Endothelial cell of umbilical vein (primary cell): ENCODE data around the gene HIP1R. TPM values are rescaled to one million over a fixed set of nuclear protein-coding genes. Genes with fewer than 3 reads are reported as not detected.

Experiments used
- BruUV-seq: library from RNA; stranded (reverse); fragments of 400-500 nt; replicated peaks from 2 replicates; lab custom pipeline; 2021; lab: Mats Ljungman, UMichigan
- CTCF ChIA-PET: fragments of 300-600, 350-600 bp; sonication (Branson Sonifier 250); formaldehyde crosslinking; loops from one replicate; lab custom pipeline; 2021; ENCODE audit warnings: antibody characterized with exemption, inconsistent platforms; lab: Charles Lee
- POLR2A ChIA-PET: fragments of 300-600, 350-600 bp; sonication (Branson Sonifier 250); formaldehyde crosslinking; loops from one replicate; lab custom pipeline; 2021; ENCODE audit warnings: antibody characterized with exemption, inconsistent platforms; lab: Charles Lee
- DNase-seq: peaks from one replicate; pipeline ENCODE4 v3.0.0-alpha.2; 2011; ENCODE audit warnings: low read depth, low spot score
- FAIRE-seq: peaks from 2 replicates; lab custom pipeline; 2011; peaks lifted over from hg19 to GRCh38; lab: Jason Lieb, UNC
- H2AFZ ChIP-seq: 2 replicates; pipeline ENCODE4 v1.6.0; 2012; ENCODE audit warnings: low read depth, low read length, control low read depth, inconsistent platforms
- H3K27ac ChIP-seq: 2 replicates; pipeline ENCODE4 v1.5.1; 2011; ENCODE audit warnings: low read depth, mild to moderate bottlenecking, control low read depth, low read length, moderate library complexity; ENCODE audit not compliant: insufficient read depth
- H3K27me3 ChIP-seq, 2 experiments: 2 replicates each; pipeline versions ENCODE4 v1.6.0 to v1.6.1; 2011; ENCODE audit warnings: low read length in 2 of 2, mixed read lengths in 1 of 2; ENCODE audit not compliant: control insufficient read depth in 2 of 2, insufficient read depth in 2 of 2
- H3K36me3 ChIP-seq, 2 experiments: 2 replicates in 1 of 2; 3 replicates in 1 of 2; pipeline ENCODE4 v1.5.1; 2011; ENCODE audit warnings: low read length in 2 of 2, mild to moderate bottlenecking in 1 of 2, moderate library complexity in 1 of 2; ENCODE audit not compliant: control insufficient read depth in 2 of 2, insufficient read depth in 2 of 2; ENCODE audit errors: extremely low read depth in 1 of 2
- H3K4me1 ChIP-seq: 3 replicates; pipeline ENCODE4 v1.5.1; 2011; ENCODE audit warnings: mild to moderate bottlenecking, low read length; ENCODE audit not compliant: control insufficient read depth, insufficient read depth; ENCODE audit errors: extremely low read depth
- H3K4me2 ChIP-seq: 2 replicates; pipeline ENCODE4 v1.6.1; 2011; ENCODE audit warnings: low read length, control low read depth, mixed read lengths; ENCODE audit not compliant: insufficient read depth
- H3K4me3 ChIP-seq, 3 experiments: fragments of 200-600 bp in 1 of 3; sonication (generic), shearing (Covaris generic) in 1 of 3; replicated peaks in 1 of 3; 2 replicates each; pipeline ENCODE4 v1.5.1; 2011 to 2016; ENCODE audit warnings: control low read depth in 3 of 3, low read length in 3 of 3, mild to moderate bottlenecking in 2 of 3, inconsistent platforms in 1 of 3, low read depth in 1 of 3, moderate library complexity in 1 of 3; ENCODE audit not compliant: insufficient read depth in 1 of 3
- H3K79me2 ChIP-seq: 2 replicates; pipeline ENCODE4 v1.6.0; 2012; ENCODE audit warnings: low read length, inconsistent platforms; ENCODE audit not compliant: control insufficient read depth, insufficient read depth
- H3K9ac ChIP-seq: replicated peaks from 2 replicates; pipeline ENCODE3; 2011; ENCODE audit warnings: low read length, control low read depth; ENCODE audit not compliant: insufficient read depth; ENCODE audit errors: extremely low read depth
- H3K9me1 ChIP-seq: replicated peaks from 3 replicates; pipeline ENCODE4 v1.6.0; 2011; ENCODE audit warnings: mild to moderate bottlenecking, low read length; ENCODE audit not compliant: control insufficient read depth, insufficient read depth; ENCODE audit errors: extremely low read depth
- H3K9me3 ChIP-seq: replicated peaks from 2 replicates; pipeline ENCODE4 v1.5.1; 2012; ENCODE audit warnings: low read length, inconsistent platforms; ENCODE audit not compliant: control insufficient read depth, insufficient read depth
- H4K20me1 ChIP-seq: replicated peaks from 2 replicates; pipeline ENCODE3; 2011; ENCODE audit warnings: mild to moderate bottlenecking, low read length; ENCODE audit not compliant: control insufficient read depth, insufficient read depth; ENCODE audit errors: extremely low read depth
- CTCF ChIP-seq, 2 donors: IDR thresholded peaks; 1 replicate in 1 of 2; 2 replicates in 1 of 2; pipeline ENCODE4 v1.5.1; 2011; ENCODE audit warnings: low read length in 2 of 2, mild to moderate bottlenecking in 2 of 2, moderate library complexity in 2 of 2, control low read depth in 1 of 2, inconsistent platforms in 1 of 2, low read depth in 1 of 2; ENCODE audit not compliant: insufficient read depth in 1 of 2; ENCODE audit errors: extremely low read depth in 1 of 2
- EZH2 ChIP-seq: IDR thresholded peaks from 2 replicates; pipeline ENCODE4 v1.6.1; 2012; ENCODE audit warnings: borderline replicate concordance, low read depth, mild to moderate bottlenecking, moderate library complexity, low read length, inconsistent platforms; ENCODE audit not compliant: severe bottlenecking
- JUN ChIP-seq: IDR thresholded peaks from 2 replicates; pipeline ENCODE4 v1.6.1; 2011; ENCODE audit warnings: borderline replicate concordance, low read depth; ENCODE audit not compliant: insufficient read length, insufficient read depth
- MAX ChIP-seq: IDR thresholded peaks from 2 replicates; pipeline ENCODE4 v1.6.1; 2011; ENCODE audit not compliant: insufficient read depth, insufficient read length
- POLR2AphosphoS5 ChIP-seq: IDR thresholded peaks from 2 replicates; pipeline ENCODE4 v1.6.1; 2012; ENCODE audit warnings: low read depth, mild to moderate bottlenecking, control low read depth, low read length, moderate library complexity; ENCODE audit not compliant: insufficient read depth
- dilution Hi-C: fragments of 300-500 bp; cut with MboI; formaldehyde crosslinking; loops from one replicate; pipeline ENCODE4 v1.15.0; 2019; ENCODE audit warnings: low sequenced_read_pairs; ENCODE audit not compliant: extremely low pct_ligation_motif_present
- intact Hi-C: fragments of 100-400 bp; cut with micrococcal nuclease; formaldehyde crosslinking; loops from one replicate; pipeline ENCODE4 v1.10.0; 2022
- polyA plus RNA-seq, 4 experiments: library from polyadenylated mRNA; depleted of rRNA in 3 of 4; stranded (reverse) in 3 of 4; unstranded in 1 of 4; fragments of >200 nt; gene quantifications; 2 replicates each; pipeline versions ENCODE4 v1.2.1 to v1.2.3, GENCODE V29; 2011 to 2012; ENCODE audit warnings: missing spikeins in 1 of 4
- total RNA-seq: library from RNA; stranded (reverse); gene quantifications from 2 replicates; pipeline ENCODE4 v1.2.3, GENCODE V29; 2021

HIP1R gene
- total and polyA plus RNA-seq, 2 donors (not counting 3 experiments of a cell fraction or from before 2014, with no cell fraction given): 111 to 122 TPM

- dilution Hi-C loops: no loop called here
These were observed 25.8 kb downstream of the HIP1R start for GRCh38 chr12:122860854-122861586.

GRCh38 chr12:122861587-122861970, 26.3 kb downstream of the HIP1R start:
- no peak overlapping the region for H2AFZ ChIP-seq
- POLR2A ChIA-PET: no interaction called here
- no TSS peak for BruUV-seq

More at GRCh38 chr12:122860854-122861586, 25.8 kb downstream of the HIP1R start:
- Histone ChIP-seq H3K4me1 (no peaks in the 10 kb centered on the region), H3K79me2 (no peaks in the 10 kb centered on the region), H3K9me1 (no peaks in the 10 kb centered on the region), H3K9me3 (no peaks in the 10 kb centered on the region), H3K27ac (no peak overlapping the region), H3K4me2 (no peak overlapping the region), H2AFZ (no peak overlapping the region), H3K9ac (no peak overlapping the region), H3K36me3 (peaks cover 8 to 46% of the 10 kb centered on the region in 2 experiments), H3K27me3 (no peaks in the 10 kb centered on the region), H3K4me3 (no peak overlapping the region), H4K20me1 (no peaks in the 10 kb centered on the region)
- no TSS peak for BruUV-seq
- ChIA-PET POLR2A (no interaction called here), CTCF (interaction anchor here (0.6 to 10.5 kb wide), 15 partner anchors 9 to 377 kb away, joined by 3 to 200 read pairs (median 3); partner anchors contain the start of genes ABCB9, HIP1R, MPHOSPH9 and OGFOD2)
- no peak for FAIRE-seq
- TF ChIP-seq JUN (no peak), POLR2AphosphoS5 (peak; percentile 25)
- intact Hi-C loops: loop anchor here (1.0 kb wide), 2 partner anchors 68 to 91 kb away; no protein-coding TSS in a partner anchor
- DNase-seq: no peak

More at GRCh38 chr12:122861587-122861970, 26.3 kb downstream of the HIP1R start:
- Histone ChIP-seq H3K27me3 (no peaks in the 10 kb centered on the region), H3K9me3 (no peaks in the 10 kb centered on the region), H3K9me1 (no peaks in the 10 kb centered on the region), H3K36me3 (peaks cover 12 to 41% of the 10 kb centered on the region in 2 experiments), H3K4me1 (no peaks in the 10 kb centered on the region), H3K4me3 (no peak overlapping the region), H3K9ac (no peak overlapping the region), H3K27ac (no peak overlapping the region), H3K4me2 (no peak overlapping the region), H3K79me2 (no peaks in the 10 kb centered on the region), H4K20me1 (no peaks in the 10 kb centered on the region)
- CTCF ChIA-PET: interaction anchor here (1.2 to 10.5 kb wide), 6 partner anchors 10 to 377 kb away, joined by 3 to 200 read pairs (median 18); partner anchors contain the start of genes ABCB9 and HIP1R
- FAIRE-seq (no peak), DNase-seq (no peak)
- dilution Hi-C loops: no loop called here
- TF ChIP-seq POLR2AphosphoS5: peak; percentile 25
- no peak for TF ChIP-seq CTCF (IDR thresholded peaks at IDR 0.05; ENCODE audit: extremely low read depth in 1 of 2, insufficient read depth in 1 of 2, low read depth in 1 of 2, low read length in 2 of 2)
- TF ChIP-seq EZH2: no peak
- TF ChIP-seq MAX: no peak
- no peak for TF ChIP-seq JUN
- intact Hi-C loops: no loop called here
